ENCODE measurements around the gene TMEM61.
A peak's percentile ranks its signal among the peaks of the same experiment; 100 is the strongest.

Gene TMEM61

GRCh38 chr1:54994355-54994990 lies 14.0 kb downstream of the TMEM61 start:
- no peak overlapping the region for H3K27ac ChIP-seq (ENCODE audit: low read depth, low read length)

GRCh38 chr1:54995013-54995760 lies 14.8 kb downstream of the TMEM61 start:
- H3K9ac ChIP-seq (ENCODE audit: low read length), result no peak overlapping the region
- peaks cover 39% of the 10 kb centered on the region for H3K4me1 ChIP-seq (ENCODE audit: control insufficient read depth, insufficient read depth, low read length)
- H3K27ac ChIP-seq (ENCODE audit: low read depth, low read length), result no peak overlapping the region
- peaks cover 48% of the 10 kb centered on the region for H3K27me3 ChIP-seq (ENCODE audit: control insufficient read depth, insufficient read depth, low read length)
- H3K4me3 ChIP-seq (ENCODE audit: low read depth, low read length), result no peak overlapping the region
- H3K36me3 ChIP-seq (ENCODE audit: control insufficient read depth, insufficient read depth, low read length), result no peaks in the 10 kb centered on the region
- H3K9me3 ChIP-seq (ENCODE audit: control insufficient read depth, insufficient read depth, low read depth, low read length), result no peaks in the 10 kb centered on the region

More at GRCh38 chr1:54994355-54994990, 14.0 kb downstream of the TMEM61 start:
- Histone ChIP-seq H3K27me3 (ENCODE audit: control insufficient read depth, insufficient read depth, low read length) (peaks cover 41% of the 10 kb centered on the region), H3K9ac (ENCODE audit: low read length) (no peak overlapping the region), H3K4me3 (ENCODE audit: low read depth, low read length) (no peak overlapping the region), H3K9me3 (ENCODE audit: control insufficient read depth, insufficient read depth, low read depth, low read length) (no peaks in the 10 kb centered on the region), H3K36me3 (ENCODE audit: control insufficient read depth, insufficient read depth, low read length) (no peaks in the 10 kb centered on the region), H3K4me1 (ENCODE audit: control insufficient read depth, insufficient read depth, low read length) (peaks cover 40% of the 10 kb centered on the region)

GRCh38 chr1:54995835-54996234 lies 15.4 kb downstream of the TMEM61 start:
- no peaks in the 10 kb centered on the region for H3K36me3 ChIP-seq (ENCODE audit: control insufficient read depth, insufficient read depth, low read length)
- H3K4me3 ChIP-seq (ENCODE audit: low read depth, low read length), result no peak overlapping the region
- H3K9ac ChIP-seq (ENCODE audit: low read length), result no peak overlapping the region
- no peaks in the 10 kb centered on the region for H3K9me3 ChIP-seq (ENCODE audit: control insufficient read depth, insufficient read depth, low read depth, low read length)
- peaks cover 39% of the 10 kb centered on the region for H3K4me1 ChIP-seq (ENCODE audit: control insufficient read depth, insufficient read depth, low read length)
- no peak overlapping the region for H3K27ac ChIP-seq (ENCODE audit: low read depth, low read length)
- H3K27me3 ChIP-seq (ENCODE audit: control insufficient read depth, insufficient read depth, low read length), result peaks cover 53% of the 10 kb centered on the region

GRCh38 chr1:54996359-54996868 lies 16.0 kb downstream of the TMEM61 start:
- H3K27ac ChIP-seq (ENCODE audit: low read depth, low read length), result no peak overlapping the region
- peaks cover 58% of the 10 kb centered on the region for H3K27me3 ChIP-seq (ENCODE audit: control insufficient read depth, insufficient read depth, low read length)
- no peaks in the 10 kb centered on the region for H3K9me3 ChIP-seq (ENCODE audit: control insufficient read depth, insufficient read depth, low read depth, low read length)
- H3K4me1 ChIP-seq (ENCODE audit: control insufficient read depth, insufficient read depth, low read length), result peaks cover 39% of the 10 kb centered on the region
- no peaks in the 10 kb centered on the region for H3K36me3 ChIP-seq (ENCODE audit: control insufficient read depth, insufficient read depth, low read length)
- no peak overlapping the region for H3K9ac ChIP-seq (ENCODE audit: low read length)
- peak overlapping the region; percentile 55 for H3K4me3 ChIP-seq (ENCODE audit: low read depth, low read length)

GRCh38 chr1:54996869-54997710 lies 16.7 kb downstream of the TMEM61 start:
- H3K9ac ChIP-seq (ENCODE audit: low read length), result no peak overlapping the region
- H3K9me3 ChIP-seq (ENCODE audit: control insufficient read depth, insufficient read depth, low read depth, low read length), result no peaks in the 10 kb centered on the region
- H3K27ac ChIP-seq (ENCODE audit: low read depth, low read length), result no peak overlapping the region
- H3K4me1 ChIP-seq (ENCODE audit: control insufficient read depth, insufficient read depth, low read length), result peaks cover 39% of the 10 kb centered on the region
- H3K36me3 ChIP-seq (ENCODE audit: control insufficient read depth, insufficient read depth, low read length), result no peaks in the 10 kb centered on the region
- H3K4me3 ChIP-seq (ENCODE audit: low read depth, low read length), result peak overlapping the region; percentile 55
- H3K27me3 ChIP-seq (ENCODE audit: control insufficient read depth, insufficient read depth, low read length), result peaks cover 65% of the 10 kb centered on the region

- Histone ChIP-seq H3K27ac (ENCODE audit: low read depth, low read length) (no peak overlapping the region), H3K9ac (ENCODE audit: low read length) (no peak overlapping the region), H3K4me3 (ENCODE audit: low read depth, low read length) (peak overlapping the region; percentile 55; the same call in 1 of the 2 replicates), H3K9me3 (ENCODE audit: control insufficient read depth, insufficient read depth, low read depth, low read length) (no peaks in the 10 kb centered on the region), H3K27me3 (ENCODE audit: control insufficient read depth, insufficient read depth, low read length) (peaks cover 70% of the 10 kb centered on the region), H3K36me3 (ENCODE audit: control insufficient read depth, insufficient read depth, low read length) (no peaks in the 10 kb centered on the region), H3K4me1 (ENCODE audit: control insufficient read depth, insufficient read depth, low read length) (peaks cover 39% of the 10 kb centered on the region)
Observed at GRCh38 chr1:54997711-54997986, 17.2 kb downstream of the TMEM61 start.

- Histone ChIP-seq H3K9ac (ENCODE audit: low read length) (no peak overlapping the region), H3K4me1 (ENCODE audit: control insufficient read depth, insufficient read depth, low read length) (peaks cover 39% of the 10 kb centered on the region), H3K4me3 (ENCODE audit: low read depth, low read length) (no peak overlapping the region), H3K27ac (ENCODE audit: low read depth, low read length) (no peak overlapping the region), H3K27me3 (ENCODE audit: control insufficient read depth, insufficient read depth, low read length) (peaks cover 70% of the 10 kb centered on the region), H3K9me3 (ENCODE audit: control insufficient read depth, insufficient read depth, low read depth, low read length) (no peaks in the 10 kb centered on the region), H3K36me3 (ENCODE audit: control insufficient read depth, insufficient read depth, low read length) (no peaks in the 10 kb centered on the region)
Observed at GRCh38 chr1:54998100-54998499, 17.7 kb downstream of the TMEM61 start.

- Histone ChIP-seq H3K9ac (ENCODE audit: low read length) (no peak within 1 kb of the TSS), H3K9me3 (ENCODE audit: control insufficient read depth, insufficient read depth, low read depth, low read length) (no peaks in the 10 kb centered on the region), H3K27ac (ENCODE audit: low read depth, low read length) (no peak within 1 kb of the TSS), H3K27me3 (ENCODE audit: control insufficient read depth, insufficient read depth, low read length) (peaks cover 70% of the 10 kb centered on the region), H3K4me1 (ENCODE audit: control insufficient read depth, insufficient read depth, low read length) (peaks cover 39% of the 10 kb centered on the region), H3K36me3 (ENCODE audit: control insufficient read depth, insufficient read depth, low read length) (no peaks in the 10 kb centered on the region), H3K4me3 (ENCODE audit: low read depth, low read length) (no peak within 1 kb of the TSS)
Observed at GRCh38 chr1:54998677-54999076, 18.2 kb downstream of the TMEM61 start, which contains the start of gene BSND. Gene BSND (plus strand): TSS chr1:54998933. CDS start chr1:54999187, 254 bp downstream.

GRCh38 chr1:55000110-55001085 lies 20.0 kb downstream of the TMEM61 start:
- Histone ChIP-seq H3K4me3 (ENCODE audit: low read depth, low read length) (no peak overlapping the region), H3K27me3 (ENCODE audit: control insufficient read depth, insufficient read depth, low read length) (peaks cover 65% of the 10 kb centered on the region), H3K4me1 (ENCODE audit: control insufficient read depth, insufficient read depth, low read length) (peaks cover 26% of the 10 kb centered on the region), H3K36me3 (ENCODE audit: control insufficient read depth, insufficient read depth, low read length) (no peaks in the 10 kb centered on the region), H3K9ac (ENCODE audit: low read length) (no peak overlapping the region), H3K9me3 (ENCODE audit: control insufficient read depth, insufficient read depth, low read depth, low read length) (no peaks in the 10 kb centered on the region), H3K27ac (ENCODE audit: low read depth, low read length) (no peak overlapping the region)

- no peak overlapping the region for H3K9ac ChIP-seq (ENCODE audit: low read length)
- H3K36me3 ChIP-seq (ENCODE audit: control insufficient read depth, insufficient read depth, low read length), result no peaks in the 10 kb centered on the region
- no peak overlapping the region for H3K27ac ChIP-seq (ENCODE audit: low read depth, low read length)
- H3K27me3 ChIP-seq (ENCODE audit: control insufficient read depth, insufficient read depth, low read length), result peaks cover 58% of the 10 kb centered on the region
- no peaks in the 10 kb centered on the region for H3K9me3 ChIP-seq (ENCODE audit: control insufficient read depth, insufficient read depth, low read depth, low read length)
- peaks cover 25% of the 10 kb centered on the region for H3K4me1 ChIP-seq (ENCODE audit: control insufficient read depth, insufficient read depth, low read length)
- no peak overlapping the region for H3K4me3 ChIP-seq (ENCODE audit: low read depth, low read length)
Observed at GRCh38 chr1:55001311-55001710, 20.9 kb downstream of the TMEM61 start.
